ENCODE measurements around the gene TINAGL1.
"Not testable (repeated sequence)": the region's sequence is repeated elsewhere in the genome, so short reads cannot be mapped to it uniquely, and the experiment has no call there.

Gene TINAGL1

GRCh38 chr1:31583082-31583994 lies 7.0 kb downstream of the TINAGL1 start:
- H3K36me3 ChIP-seq = peaks cover 11% of the 10 kb centered on the region; the same call in 1 of the 2 replicates
- H3K27me3 ChIP-seq = peaks cover 16% of the 10 kb centered on the region
- peaks cover 91% of the 10 kb centered on the region for H3K4me1 ChIP-seq
- peak overlapping the region; percentile 87 for H3K27ac ChIP-seq
- peak overlapping the region; percentile 32 for H3K4me3 ChIP-seq
- peak overlapping the region; percentile 73 for H3K9ac ChIP-seq
- H3K4me2 ChIP-seq = peak overlapping the region; percentile 96
- H4K20me1 ChIP-seq = no peaks in the 10 kb centered on the region
- no peaks in the 10 kb centered on the region for H3K9me3 ChIP-seq
- TF ChIP-seq Cebpa-rat (IDR thresholded peaks at IDR 0.05) = no peak

DNA sequence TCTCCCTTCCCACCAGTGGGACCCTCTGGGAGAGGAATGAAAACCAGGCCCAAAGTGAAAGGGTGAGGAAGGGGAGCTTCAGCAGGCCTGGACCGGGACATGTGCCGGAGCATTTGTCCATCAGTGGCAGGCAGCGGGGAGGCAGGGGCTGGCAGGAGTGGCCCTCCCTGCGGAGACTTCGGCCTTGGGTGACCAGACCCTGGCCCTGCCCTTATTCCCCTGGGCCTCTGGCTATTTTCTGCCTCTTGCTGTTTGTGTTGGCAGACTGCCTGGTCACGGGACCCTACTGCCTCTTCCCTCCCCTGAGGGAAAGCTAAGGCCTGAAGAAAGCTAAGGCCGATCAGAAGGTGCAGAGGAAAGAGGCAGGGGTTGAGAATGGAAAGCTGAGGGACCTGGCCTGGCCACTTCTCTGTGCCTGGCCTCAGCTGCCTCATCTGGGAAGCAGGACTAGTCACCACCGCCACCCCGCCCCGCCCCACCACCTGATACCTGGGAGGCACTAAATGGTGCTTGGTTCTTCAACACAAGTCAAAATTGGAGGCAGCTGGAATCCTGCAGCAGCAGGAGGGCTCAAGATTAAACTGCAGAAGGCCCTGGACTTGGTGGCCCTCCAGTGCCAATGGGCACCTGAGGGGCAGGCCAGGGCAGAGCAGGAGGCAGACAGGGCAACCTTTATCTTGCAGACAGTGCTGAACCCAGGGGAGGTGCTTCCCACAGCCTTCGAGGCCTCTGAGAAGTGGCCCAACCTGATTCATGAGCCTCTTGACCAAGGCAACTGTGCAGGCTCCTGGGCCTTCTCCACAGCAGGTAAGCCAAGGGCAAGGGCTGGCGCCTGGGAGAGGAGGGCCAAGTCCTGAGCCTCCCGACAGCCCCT lies 7.9 kb downstream of the TINAGL1 start:
- peak overlapping the region; percentile 32 for H3K4me3 ChIP-seq
- H3K4me1 ChIP-seq = peaks cover 96% of the 10 kb centered on the region
- H3K27ac ChIP-seq = peak overlapping the region; percentile 87
- H3K9ac ChIP-seq = peak overlapping the region; percentile 73
- H3K36me3 ChIP-seq = peaks cover 11% of the 10 kb centered on the region; the same call in 1 of the 2 replicates
- TF ChIP-seq Cebpa-rat (IDR thresholded peaks at IDR 0.05) = no peak
- no peaks in the 10 kb centered on the region for H4K20me1 ChIP-seq
- H3K4me2 ChIP-seq = peak overlapping the region; percentile 96
- peaks cover 25% of the 10 kb centered on the region for H3K27me3 ChIP-seq
- H3K9me3 ChIP-seq = no peaks in the 10 kb centered on the region

GRCh38 chr1:31584869-31585735 lies 8.8 kb downstream of the TINAGL1 start:
- Histone ChIP-seq H3K9me3 (no peaks in the 10 kb centered on the region), H3K9ac (peak overlapping the region; percentile 73), H3K27me3 (peaks cover 27% of the 10 kb centered on the region), H3K4me1 (peaks cover 89% of the 10 kb centered on the region), H3K27ac (peak overlapping the region; percentile 87), H3K4me3 (peak overlapping the region; percentile 32; the same call in 1 of the 2 replicates), H3K4me2 (peak overlapping the region; percentile 96), H4K20me1 (no peaks in the 10 kb centered on the region), H3K36me3 (peaks cover 11% of the 10 kb centered on the region; the same call in 1 of the 2 replicates)
- no peak for TF ChIP-seq Cebpa-rat (IDR thresholded peaks at IDR 0.05)

DNA sequence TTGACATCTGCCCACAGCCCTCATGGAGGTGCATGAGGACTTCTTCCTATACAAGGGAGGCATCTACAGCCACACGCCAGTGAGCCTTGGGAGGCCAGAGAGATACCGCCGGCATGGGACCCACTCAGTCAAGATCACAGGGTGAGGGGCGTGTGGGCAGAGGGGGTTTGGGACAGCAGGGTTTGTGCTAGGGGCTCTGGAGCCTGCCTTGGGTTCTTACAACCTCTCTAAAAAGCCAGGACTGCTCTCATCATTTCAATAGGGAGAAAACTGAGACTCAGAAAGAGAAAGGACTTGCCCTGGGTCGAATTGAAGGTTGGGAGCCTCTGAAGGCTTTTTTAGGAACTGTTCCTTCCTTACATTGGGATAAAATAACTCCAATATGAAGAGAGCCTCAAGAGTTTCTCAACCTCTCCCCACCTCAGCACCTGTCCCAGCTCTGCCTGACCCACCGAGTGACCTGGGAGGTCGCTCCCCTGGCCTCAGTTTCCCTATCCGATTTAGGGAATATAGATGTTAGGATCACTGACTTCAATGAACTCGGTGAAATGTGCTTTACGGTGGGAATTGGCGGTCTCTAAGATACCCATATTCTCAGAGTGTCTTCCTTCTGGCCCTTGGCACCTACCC lies 9.5 kb downstream of the TINAGL1 start:
- TF ChIP-seq Cebpa-rat (IDR thresholded peaks at IDR 0.05) = no peak
- H3K36me3 ChIP-seq = peaks cover 11% of the 10 kb centered on the region; the same call in 1 of the 2 replicates

GRCh38 chr1:31586376-31587327 lies 10.3 kb downstream of the TINAGL1 start:
- Histone ChIP-seq H3K4me3 (no peak overlapping the region), H3K4me2 (peak overlapping the region; percentile 96), H3K4me1 (peaks cover 82% of the 10 kb centered on the region), H4K20me1 (no peaks in the 10 kb centered on the region), H3K27me3 (peaks cover 27% of the 10 kb centered on the region), H3K36me3 (peaks cover 11% of the 10 kb centered on the region; the same call in 1 of the 2 replicates), H3K27ac (0 out of 2 replicates have a peak overlapping the region, but pooled peaks have one; percentile 87), H3K9ac (no peak overlapping the region), H3K9me3 (no peaks in the 10 kb centered on the region)
- TF ChIP-seq Cebpa-rat (IDR thresholded peaks at IDR 0.05) = no peak

More for the DNA sequence above, 9.5 kb downstream of the TINAGL1 start:
- Histone ChIP-seq H3K4me1 (peaks cover 82% of the 10 kb centered on the region), H3K27ac (peak overlapping the region; percentile 87), H3K9me3 (no peaks in the 10 kb centered on the region), H3K27me3 (peaks cover 27% of the 10 kb centered on the region), H3K4me3 (no peak overlapping the region), H4K20me1 (no peaks in the 10 kb centered on the region), H3K9ac (peak overlapping the region; percentile 35), H3K4me2 (peak overlapping the region; percentile 96)

GRCh38 chr1:31587328-31587699 lies 11.0 kb downstream of the TINAGL1 start:
- Histone ChIP-seq H3K36me3 (peaks cover 11% of the 10 kb centered on the region; the same call in 1 of the 2 replicates), H3K4me2 (peak overlapping the region; percentile 85), H3K27me3 (peaks cover 27% of the 10 kb centered on the region), H3K4me1 (peaks cover 82% of the 10 kb centered on the region)
- not testable (repeated sequence) for H3K9ac ChIP-seq, H3K4me3 ChIP-seq, H3K27ac ChIP-seq, H4K20me1 ChIP-seq, H3K9me3 ChIP-seq

- H3K27me3 ChIP-seq = peaks cover 27% of the 10 kb centered on the region
- H3K9ac ChIP-seq = no peak overlapping the region
- no peak overlapping the region for H3K4me3 ChIP-seq
- H3K27ac ChIP-seq = 0 out of 2 replicates have a peak overlapping the region, but pooled peaks have one; percentile 37
- peaks cover 82% of the 10 kb centered on the region for H3K4me1 ChIP-seq
- H3K36me3 ChIP-seq = peaks cover 11% of the 10 kb centered on the region; the same call in 1 of the 2 replicates
- no peak for TF ChIP-seq Cebpa-rat (IDR thresholded peaks at IDR 0.05)
- H3K9me3 ChIP-seq = no peaks in the 10 kb centered on the region
- peak overlapping the region; percentile 85 for H3K4me2 ChIP-seq
- H4K20me1 ChIP-seq = no peaks in the 10 kb centered on the region
These were observed 11.6 kb downstream of the TINAGL1 start for GRCh38 chr1:31587720-31588423.

Measured in BLaER1 (cell line).